ENCODE data around the gene STX16. TPM values are rescaled to one million over a fixed set of nuclear protein-coding genes. Genes with fewer than 3 reads are reported as not detected.

The STX16 gene
- total and polyA plus RNA-seq, 2 of the 13 experiments (the other 11 are each of a cell fraction or from before 2014, with no cell fraction given): 28.0 to 72.7 TPM

GRCh38 chr20:58623579-58624473 is 27.3 kb upstream of the STX16 start:
- BruUV-seq (replicated peaks): no TSS peak
- no peaks in the 10 kb centered on the region for H3K79me2 ChIP-seq (ENCODE audit: insufficient read depth, low read length)
- DNase-seq (ENCODE audit: low spot score) (peak; percentile 68), FAIRE-seq (peak; percentile 30), ATAC-seq (peak; percentile 90)
- ChIA-PET POLR2A (interaction anchor here (1.0 to 1.8 kb wide), 3 partner anchors 28 to 408 kb away, joined by 3 to 15 read pairs (median 3); partner anchors contain the start of genes ATP5F1E, STX16 and VAPB), CTCF (ENCODE audit: low intra/inter-chr PET ratio, low total read pairs) (no interaction called here)
- H3K27me3 ChIP-seq (ENCODE audit: control insufficient read depth in 1 of 2, insufficient read depth in 2 of 2, low read length in 2 of 2): peaks cover 1 to 94% of the 10 kb centered on the region in 2 experiments; a peak in 4 of 5 replicates
- intact Hi-C loops (cut with micrococcal nuclease; ENCODE audit: unreplicated experiment): no loop called here
- H3K27ac ChIP-seq (ENCODE audit: extremely low read length, insufficient read depth, low read length): no peak overlapping the region
- peak overlapping the region in 1 of 3 experiments; percentile 15; a peak in 1 of 6 replicates for H3K4me3 ChIP-seq (replicated peaks in 1 of 3; ENCODE audit: insufficient read depth in 1 of 3, low read depth in 2 of 3, low read length in 3 of 3)
- peak overlapping the region; percentile 22 for H3K4me2 ChIP-seq (ENCODE audit: low read depth, low read length)
- in situ Hi-C loops (cut with HindIII; ENCODE audit: extremely low pct_ligation_motif_present, low pct_unique_long_range_greater_than_20kb): no loop called here
- H3K36me3 ChIP-seq (replicated peaks in 1 of 2; ENCODE audit: control insufficient read depth in 1 of 2, insufficient read depth in 2 of 2, low read length in 2 of 2): no peaks in the 10 kb centered on the region
- no peak overlapping the region for H2AFZ ChIP-seq (ENCODE audit: low read length)
- peaks cover 15% of the 10 kb centered on the region for H3K4me1 ChIP-seq (ENCODE audit: insufficient read depth, low read length)
- H3K9ac ChIP-seq (ENCODE audit: insufficient read depth, low read depth, low read length): no peak overlapping the region
- no peaks in the 10 kb centered on the region for H3K9me3 ChIP-seq (ENCODE audit: low read length)
- WGBS (ENCODE audit: low lambda C conversion rate): 15% methylated on average over 29 of the region's 29 CpGs
- no peaks in the 10 kb centered on the region for H4K20me1 ChIP-seq (ENCODE audit: insufficient read depth, low read length)
- TF ChIP-seq, protein P1, sequence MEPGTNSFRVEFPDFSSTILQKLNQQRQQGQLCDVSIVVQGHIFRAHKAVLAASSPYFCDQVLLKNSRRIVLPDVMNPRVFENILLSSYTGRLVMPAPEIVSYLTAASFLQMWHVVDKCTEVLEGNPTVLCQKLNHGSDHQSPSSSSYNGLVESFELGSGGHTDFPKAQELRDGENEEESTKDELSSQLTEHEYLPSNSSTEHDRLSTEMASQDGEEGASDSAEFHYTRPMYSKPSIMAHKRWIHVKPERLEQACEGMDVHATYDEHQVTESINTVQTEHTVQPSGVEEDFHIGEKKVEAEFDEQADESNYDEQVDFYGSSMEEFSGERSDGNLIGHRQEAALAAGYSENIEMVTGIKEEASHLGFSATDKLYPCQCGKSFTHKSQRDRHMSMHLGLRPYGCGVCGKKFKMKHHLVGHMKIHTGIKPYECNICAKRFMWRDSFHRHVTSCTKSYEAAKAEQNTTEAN (CRISPR knock-in tag; conservative IDR thresholded peaks at IDR 0.05): peak; percentile 78
- TF ChIP-seq MXI1 (IDR thresholded peaks at IDR 0.05; ENCODE audit: borderline replicate concordance, low read depth, low read length): 0 out of 3 replicates have a peak, but pooled peaks have one; percentile 20
- TF ChIP-seq GABPB1 (CRISPR knock-in tag; IDR thresholded peaks at IDR 0.05): peak; percentile 39; the same call in 1 of the 2 replicates
- no peak for TF ChIP-seq NRL (CRISPR knock-in tag; IDR thresholded peaks at IDR 0.05; ENCODE audit: borderline replicate concordance)
- TF ChIP-seq MAFF (IDR thresholded peaks at IDR 0.05; ENCODE audit: low read depth, low read length): no peak
- no peak for TF ChIP-seq ASH2L (IDR thresholded peaks at IDR 0.05; ENCODE audit: insufficient read length, low read depth, low read length)
- TF ChIP-seq RERE (CRISPR knock-in tag; IDR thresholded peaks at IDR 0.05; ENCODE audit: low read depth): no peak
- TF ChIP-seq, protein P2, sequence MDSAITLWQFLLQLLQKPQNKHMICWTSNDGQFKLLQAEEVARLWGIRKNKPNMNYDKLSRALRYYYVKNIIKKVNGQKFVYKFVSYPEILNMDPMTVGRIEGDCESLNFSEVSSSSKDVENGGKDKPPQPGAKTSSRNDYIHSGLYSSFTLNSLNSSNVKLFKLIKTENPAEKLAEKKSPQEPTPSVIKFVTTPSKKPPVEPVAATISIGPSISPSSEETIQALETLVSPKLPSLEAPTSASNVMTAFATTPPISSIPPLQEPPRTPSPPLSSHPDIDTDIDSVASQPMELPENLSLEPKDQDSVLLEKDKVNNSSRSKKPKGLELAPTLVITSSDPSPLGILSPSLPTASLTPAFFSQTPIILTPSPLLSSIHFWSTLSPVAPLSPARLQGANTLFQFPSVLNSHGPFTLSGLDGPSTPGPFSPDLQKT (CRISPR knock-in tag; IDR thresholded peaks at IDR 0.05; ENCODE audit: borderline replicate concordance): 0 out of 2 replicates have a peak, but pooled peaks have one; percentile 29
- TF ChIP-seq, protein P3, sequence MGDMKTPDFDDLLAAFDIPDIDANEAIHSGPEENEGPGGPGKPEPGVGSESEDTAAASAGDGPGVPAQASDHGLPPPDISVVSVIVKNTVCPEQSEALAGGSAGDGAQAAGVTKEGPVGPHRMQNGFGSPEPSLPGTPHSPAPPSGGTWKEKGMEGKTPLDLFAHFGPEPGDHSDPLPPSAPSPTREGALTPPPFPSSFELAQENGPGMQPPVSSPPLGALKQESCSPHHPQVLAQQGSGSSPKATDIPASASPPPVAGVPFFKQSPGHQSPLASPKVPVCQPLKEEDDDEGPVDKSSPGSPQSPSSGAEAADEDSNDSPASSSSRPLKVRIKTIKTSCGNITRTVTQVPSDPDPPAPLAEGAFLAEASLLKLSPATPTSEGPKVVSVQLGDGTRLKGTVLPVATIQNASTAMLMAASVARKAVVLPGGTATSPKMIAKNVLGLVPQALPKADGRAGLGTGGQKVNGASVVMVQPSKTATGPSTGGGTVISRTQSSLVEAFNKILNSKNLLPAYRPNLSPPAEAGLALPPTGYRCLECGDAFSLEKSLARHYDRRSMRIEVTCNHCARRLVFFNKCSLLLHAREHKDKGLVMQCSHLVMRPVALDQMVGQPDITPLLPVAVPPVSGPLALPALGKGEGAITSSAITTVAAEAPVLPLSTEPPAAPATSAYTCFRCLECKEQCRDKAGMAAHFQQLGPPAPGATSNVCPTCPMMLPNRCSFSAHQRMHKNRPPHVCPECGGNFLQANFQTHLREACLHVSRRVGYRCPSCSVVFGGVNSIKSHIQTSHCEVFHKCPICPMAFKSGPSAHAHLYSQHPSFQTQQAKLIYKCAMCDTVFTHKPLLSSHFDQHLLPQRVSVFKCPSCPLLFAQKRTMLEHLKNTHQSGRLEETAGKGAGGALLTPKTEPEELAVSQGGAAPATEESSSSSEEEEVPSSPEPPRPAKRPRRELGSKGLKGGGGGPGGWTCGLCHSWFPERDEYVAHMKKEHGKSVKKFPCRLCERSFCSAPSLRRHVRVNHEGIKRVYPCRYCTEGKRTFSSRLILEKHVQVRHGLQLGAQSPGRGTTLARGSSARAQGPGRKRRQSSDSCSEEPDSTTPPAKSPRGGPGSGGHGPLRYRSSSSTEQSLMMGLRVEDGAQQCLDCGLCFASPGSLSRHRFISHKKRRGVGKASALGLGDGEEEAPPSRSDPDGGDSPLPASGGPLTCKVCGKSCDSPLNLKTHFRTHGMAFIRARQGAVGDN (CRISPR knock-in tag; IDR thresholded peaks at IDR 0.05): peak; percentile 57
